CD8-positive, alpha-beta memory T cell (primary cell): ENCODE results near the gene ACTL6B. TPM values are rescaled to one million over a fixed set of nuclear protein-coding genes. Genes with fewer than 3 reads are reported as not detected.
A peak's percentile ranks its signal among the peaks of the same experiment; 100 is the strongest.

Source experiments
- CTCF ChIA-PET: fragments of 350-600 bp; sonication (Branson Sonifier 250); formaldehyde crosslinking; loops from one replicate; lab custom pipeline; 2021; ENCODE audit warnings: antibody characterized with exemption; lab: Charles Lee
- POLR2A ChIA-PET: fragments of 350-600 bp; sonication (Branson Sonifier 250); formaldehyde crosslinking; loops from one replicate; lab custom pipeline; 2021; ENCODE audit warnings: antibody characterized with exemption; lab: Charles Lee
- DNase-seq, 5 donors: peaks; one replicate each; pipeline versions ENCODE4 v3.0.0 to v3.0.0-alpha.2; 2020 to 2022; ENCODE audit warnings: mixed read lengths in 1 of 5
- H3K27ac ChIP-seq: one replicate; pipeline ENCODE4 v1.7.0; 2013; ENCODE audit warnings: low read depth, mild to moderate bottlenecking, low read length, moderate library complexity
- H3K27me3 ChIP-seq: 2 replicates; pipeline ENCODE4 v1.7.0; 2013; ENCODE audit warnings: low read length, mild to moderate bottlenecking; ENCODE audit not compliant: insufficient read depth, poor library complexity, severe bottlenecking
- H3K36me3 ChIP-seq: 2 replicates; pipeline ENCODE4 v1.7.0; 2013; ENCODE audit warnings: mild to moderate bottlenecking, low read length, moderate library complexity; ENCODE audit not compliant: insufficient read depth
- H3K4me1 ChIP-seq: 2 replicates; pipeline ENCODE4 v1.7.0; 2013; ENCODE audit warnings: mild to moderate bottlenecking, low read length, moderate library complexity; ENCODE audit not compliant: insufficient read depth
- H3K4me3 ChIP-seq: 2 replicates; pipeline ENCODE4 v1.7.0; 2013; ENCODE audit warnings: mild to moderate bottlenecking, low read length
- H3K9me3 ChIP-seq: 2 replicates; pipeline ENCODE4 v1.7.0; 2013; ENCODE audit warnings: mild to moderate bottlenecking, low read length
- H3K27ac Mint-ChIP-seq, 8 donors: one replicate each; pipeline ENCODE4 v1.8.0; 2020 to 2021; ENCODE audit warnings: mixed read lengths in 8 of 8, mild to moderate bottlenecking in 6 of 8, inconsistent platforms in 3 of 8, moderate library complexity in 3 of 8
- H3K27me3 Mint-ChIP-seq, 2 donors: one replicate each; pipeline ENCODE4 v1.8.0; 2020 to 2021; ENCODE audit warnings: mixed read lengths in 2 of 2, mild to moderate bottlenecking in 1 of 2, moderate library complexity in 1 of 2
- H3K36me3 Mint-ChIP-seq, 3 donors: one replicate each; pipeline ENCODE4 v1.8.0; 2020 to 2021; ENCODE audit warnings: mixed read lengths in 3 of 3, inconsistent platforms in 1 of 3, mild to moderate bottlenecking in 1 of 3
- H3K4me1 Mint-ChIP-seq, 3 donors: one replicate each; pipeline ENCODE4 v1.8.0; 2020 to 2021; ENCODE audit warnings: mixed read lengths in 3 of 3, inconsistent platforms in 1 of 3, mild to moderate bottlenecking in 1 of 3
- H3K4me3 Mint-ChIP-seq, 7 donors: one replicate each; pipeline ENCODE4 v1.8.0; 2020 to 2021; ENCODE audit warnings: mixed read lengths in 7 of 7, mild to moderate bottlenecking in 6 of 7, moderate library complexity in 4 of 7, inconsistent platforms in 2 of 7
- H3K9me3 Mint-ChIP-seq, 5 donors: one replicate each; pipeline ENCODE4 v1.8.0; 2020 to 2022; ENCODE audit warnings: mixed read lengths in 5 of 5, mild to moderate bottlenecking in 3 of 5, moderate library complexity in 2 of 5, inconsistent platforms in 1 of 5
- polyA plus RNA-seq: library from polyadenylated mRNA; unstranded; fragments of 300-500 nt; fragmentation: Illumina TruSeq; gene quantifications from one replicate; pipeline ENCODE4 v1.2.3, GENCODE V29; 2021
- total RNA-seq, 2 experiments: library from RNA; stranded (reverse); gene quantifications; one replicate each; pipeline ENCODE4 v1.2.3, GENCODE V29; 2021

ACTL6B gene
- total and polyA plus RNA-seq, 3 experiments from 2014 or later = not detected

- peaks cover 28% of the 10 kb centered on the region for H3K36me3 ChIP-seq
These were observed 21.3 kb upstream of the ACTL6B start for GRCh38 chr7:100677308-100678267.

GRCh38 chr7:100676501-100677306 is 20.5 kb upstream of the ACTL6B start:
- peaks cover 28% of the 10 kb centered on the region for H3K36me3 ChIP-seq
- CTCF ChIA-PET = interaction anchor here (0.8 to 8.8 kb wide), 4 partner anchors 16 to 175 kb away, joined by 3 to 91 read pairs (median 10); partner anchors contain the start of genes GIGYF1, POP7 and SLC12A9

More at GRCh38 chr7:100677308-100678267, 21.3 kb upstream of the ACTL6B start:
- Histone ChIP-seq H3K27me3 (no peaks in the 10 kb centered on the region), H3K9me3 (no peaks in the 10 kb centered on the region), H3K4me3 (no peak overlapping the region), H3K27ac (no peak overlapping the region), H3K4me1 (peaks cover 31% of the 10 kb centered on the region)
- H3K27ac Mint-ChIP-seq = peak overlapping the region; percentile 63 to 99 (median 88)
- POLR2A ChIA-PET = interaction anchor here (0.5 to 3.3 kb wide), 6 partner anchors 15 to 103 kb away, joined by 3 to 14 read pairs (median 4); partner anchors contain the start of genes FBXO24, LRCH4, MOSPD3 and PCOLCE
- peaks cover 28 to 51% (median 33%) of the 10 kb centered on the region in 3 donors for H3K4me1 Mint-ChIP-seq
- CTCF ChIA-PET = interaction anchor here (0.8 to 8.8 kb wide), 4 partner anchors 15 to 174 kb away, joined by 3 to 91 read pairs (median 10); partner anchors contain the start of genes GIGYF1, POP7 and SLC12A9
- H3K4me3 Mint-ChIP-seq = peak overlapping the region; percentile 28 to 84 (median 67)
- H3K9me3 Mint-ChIP-seq = peaks cover 0 to 1% (median 0%) of the 10 kb centered on the region in 5 donors
- DNase-seq = no peak
- H3K36me3 Mint-ChIP-seq = peaks cover 0 to 62% (median 0%) of the 10 kb centered on the region in 3 donors
- peaks cover 0 to 6% of the 10 kb centered on the region in 2 donors for H3K27me3 Mint-ChIP-seq

GRCh38 chr7:100675581-100676350 is 19.5 kb upstream of the ACTL6B start:
- H3K27me3 ChIP-seq = no peaks in the 10 kb centered on the region
- Mint-ChIP-seq H3K27ac (peak overlapping the region; percentile 92 to 99 (median 94)), H3K36me3 (peaks cover 0 to 49% (median 0%) of the 10 kb centered on the region in 3 donors), H3K9me3 (peaks cover 0 to 1% (median 0%) of the 10 kb centered on the region in 5 donors), H3K4me3 (peak overlapping the region; percentile 88 to 98 (median 93)), H3K27me3 (peaks cover 0 to 6% of the 10 kb centered on the region in 2 donors), H3K4me1 (peaks cover 20 to 41% (median 28%) of the 10 kb centered on the region in 3 donors)
- DNase-seq = peak; percentile 89 to 98 (median 93)
- peak overlapping the region; percentile 89 for H3K27ac ChIP-seq
- H3K4me3 ChIP-seq = peak overlapping the region; percentile 56
- H3K9me3 ChIP-seq = no peaks in the 10 kb centered on the region
- POLR2A ChIA-PET = interaction anchor here (0.6 to 3.3 kb wide), 8 partner anchors 14 to 247 kb away, joined by 3 to 14 read pairs (median 4); partner anchors contain the start of genes FBXO24, LRCH4, MOSPD3 and POP7
- H3K36me3 ChIP-seq = peaks cover 28% of the 10 kb centered on the region
- CTCF ChIA-PET = interaction anchor here (1.4 to 8.8 kb wide), 4 partner anchors 17 to 176 kb away, joined by 3 to 91 read pairs (median 13); partner anchors contain the start of genes GIGYF1, POP7 and SLC12A9
- peaks cover 23% of the 10 kb centered on the region for H3K4me1 ChIP-seq

More at GRCh38 chr7:100676501-100677306, 20.5 kb upstream of the ACTL6B start:
- Histone ChIP-seq H3K27me3 (no peaks in the 10 kb centered on the region), H3K27ac (peak overlapping the region; percentile 89), H3K4me3 (no peak overlapping the region), H3K9me3 (no peaks in the 10 kb centered on the region), H3K4me1 (peaks cover 29% of the 10 kb centered on the region)
- POLR2A ChIA-PET = interaction anchor here (0.5 to 3.3 kb wide), 8 partner anchors 13 to 248 kb away, joined by 3 to 14 read pairs (median 4); partner anchors contain the start of genes FBXO24, LRCH4, MOSPD3 and ZCWPW1
- H3K27ac Mint-ChIP-seq = peak overlapping the region; percentile 86 to 99 (median 92)
- H3K9me3 Mint-ChIP-seq = peaks cover 0 to 1% (median 0%) of the 10 kb centered on the region in 5 donors
- H3K4me1 Mint-ChIP-seq = peaks cover 27 to 50% (median 33%) of the 10 kb centered on the region in 3 donors
- peaks cover 0 to 54% (median 0%) of the 10 kb centered on the region in 3 donors for H3K36me3 Mint-ChIP-seq
- DNase-seq = peak in 1 of 5 donors; percentile 58
- H3K4me3 Mint-ChIP-seq = peak overlapping the region; percentile 76 to 98 (median 93)
- H3K27me3 Mint-ChIP-seq = peaks cover 0 to 6% of the 10 kb centered on the region in 2 donors

- peaks cover 0 to 42% (median 0%) of the 10 kb centered on the region in 3 donors for H3K36me3 Mint-ChIP-seq
- ChIA-PET CTCF (interaction anchor here (0.8 to 1.9 kb wide), 5 partner anchors 17 to 103 kb away, joined by 3 to 8 read pairs (median 3); partner anchors contain the start of gene POP7), POLR2A (interaction anchor here (1.1 to 3.3 kb wide), 8 partner anchors 15 to 246 kb away, joined by 3 to 14 read pairs (median 8); partner anchors contain the start of genes AGFG2, FBXO24, LRCH4 and MEPCE)
- peaks cover 0 to 1% (median 0%) of the 10 kb centered on the region in 5 donors for H3K9me3 Mint-ChIP-seq
- H3K36me3 ChIP-seq = peaks cover 28% of the 10 kb centered on the region
- H3K27me3 Mint-ChIP-seq = peaks cover 0 to 6% of the 10 kb centered on the region in 2 donors
- peak overlapping the region in 3 of 8 donors; percentile 96 to 99 (median 97) for H3K27ac Mint-ChIP-seq
- H3K27ac ChIP-seq = peak overlapping the region; percentile 89
- H3K4me3 Mint-ChIP-seq = peak overlapping the region; percentile 93 to 98 (median 95)
- peak overlapping the region; percentile 84 for H3K4me3 ChIP-seq
- no peaks in the 10 kb centered on the region for H3K9me3 ChIP-seq
- H3K27me3 ChIP-seq = no peaks in the 10 kb centered on the region
- H3K4me1 Mint-ChIP-seq = peaks cover 18 to 35% (median 21%) of the 10 kb centered on the region in 3 donors
- DNase-seq = peak in 1 of 5 donors; percentile 48
- H3K4me1 ChIP-seq = peaks cover 16% of the 10 kb centered on the region
These were observed 18.8 kb upstream of the ACTL6B start for GRCh38 chr7:100675105-100675451.

- peak overlapping the region; percentile 84 for H3K4me3 ChIP-seq
- H3K36me3 ChIP-seq = peaks cover 28% of the 10 kb centered on the region
- CTCF ChIA-PET = interaction anchor here (0.7 to 1.9 kb wide), 6 partner anchors 17 to 103 kb away, joined by 3 to 8 read pairs (median 3); partner anchors contain the start of gene POP7
- H3K27ac ChIP-seq = peak overlapping the region; percentile 89
- H3K27me3 ChIP-seq = no peaks in the 10 kb centered on the region
- POLR2A ChIA-PET = interaction anchor here (0.6 to 3.3 kb wide), 8 partner anchors 7 to 245 kb away, joined by 3 to 14 read pairs (median 6); partner anchors contain the start of genes AGFG2, FBXO24, LRCH4 and MEPCE
- peaks cover 15% of the 10 kb centered on the region for H3K4me1 ChIP-seq
- DNase-seq = peak in 4 of 5 donors; percentile 23 to 59 (median 46)
- H3K9me3 ChIP-seq = no peaks in the 10 kb centered on the region
- H3K27me3 Mint-ChIP-seq = peaks cover 0 to 6% of the 10 kb centered on the region in 2 donors
- H3K27ac Mint-ChIP-seq = peak overlapping the region; percentile 95 to 98 (median 96)
- peaks cover 0 to 1% (median 0%) of the 10 kb centered on the region in 5 donors for H3K9me3 Mint-ChIP-seq
- peak overlapping the region; percentile 92 to 98 (median 95) for H3K4me3 Mint-ChIP-seq
- peaks cover 16 to 29% (median 18%) of the 10 kb centered on the region in 3 donors for H3K4me1 Mint-ChIP-seq
- peaks cover 0 to 37% (median 0%) of the 10 kb centered on the region in 3 donors for H3K36me3 Mint-ChIP-seq
These were observed 18.3 kb upstream of the ACTL6B start for GRCh38 chr7:100674411-100675104.
